Astrocyte of the cerebellum (primary cell): ENCODE results near the gene PISD.
"Not testable (repeated sequence)": the region's sequence is repeated elsewhere in the genome, so short reads cannot be mapped to it uniquely, and the experiment has no call there.

ENCODE experiments used
- DNase-seq: peaks from one replicate; pipeline ENCODE4 v3.0.0-alpha.2; 2011; ENCODE audit warnings: low read depth
- H3K4me3 ChIP-seq: 2 replicates; pipeline ENCODE4 v1.5.1; 2011; ENCODE audit warnings: mild to moderate bottlenecking, low read depth, low read length, moderate library complexity
- CTCF ChIP-seq: IDR thresholded peaks from 2 replicates; pipeline ENCODE4 v1.5.1; 2012; ENCODE audit warnings: low read length, low read depth, moderate library complexity, mild to moderate bottlenecking; ENCODE audit errors: missing control alignments
- in situ Hi-C: cut with HindIII; loops from 2 replicates; pipeline ENCODE4 v1.10.0; 2017; ENCODE audit warnings: low sequenced_read_pairs

The PISD gene

GRCh38 chr22:31602259-31602952 is 59.6 kb downstream of the PISD start:
- no peak for TF ChIP-seq CTCF
- H3K4me3 ChIP-seq: no peak overlapping the region
- in situ Hi-C loops: no loop called here
- DNase-seq: peak; percentile 76

DNA sequence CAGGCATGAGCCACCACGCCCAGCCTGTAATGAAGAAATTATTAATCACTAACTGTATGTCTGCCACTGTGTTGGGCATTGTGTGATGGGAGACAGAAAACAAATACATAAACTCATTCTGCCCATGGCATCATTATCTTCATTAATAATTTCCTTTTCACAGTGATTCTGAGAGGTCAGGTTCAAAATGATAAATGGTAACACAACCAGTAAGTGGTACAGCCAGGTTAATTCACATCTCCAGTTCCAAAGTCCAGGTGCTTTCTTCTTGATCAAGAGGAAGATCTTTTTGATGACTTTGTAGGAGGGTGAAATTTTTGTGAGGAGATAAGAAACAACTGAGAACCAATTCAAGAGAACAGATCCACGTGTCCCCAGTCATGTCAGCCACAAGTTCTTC is 66.7 kb downstream of the PISD start:
- in situ Hi-C loops: no loop called here
- no peak for TF ChIP-seq CTCF
- no peak for DNase-seq
- H3K4me3 ChIP-seq: no peak overlapping the region

DNA sequence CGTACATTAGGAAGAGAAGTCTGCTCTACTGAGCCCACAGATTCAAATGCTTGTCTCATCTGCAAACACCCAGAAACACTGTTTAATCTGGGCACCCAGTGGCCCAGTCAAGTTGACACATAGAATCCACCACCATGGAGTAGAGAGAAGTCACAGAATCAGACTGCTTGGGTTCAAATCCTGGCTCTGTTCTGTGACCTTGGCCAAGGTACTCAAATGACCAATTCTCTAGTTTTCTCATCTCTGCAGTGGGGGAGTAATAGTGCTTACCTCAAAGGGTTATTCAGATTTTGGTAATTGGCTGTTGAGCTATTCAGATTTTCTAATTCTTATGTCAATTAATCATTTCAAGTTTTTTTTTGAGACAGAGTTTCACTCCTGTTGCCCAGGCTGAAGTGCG is 71.9 kb downstream of the PISD start:
- H3K4me3 ChIP-seq, DNase-seq, in situ Hi-C loops: not testable (repeated sequence)

DNA sequence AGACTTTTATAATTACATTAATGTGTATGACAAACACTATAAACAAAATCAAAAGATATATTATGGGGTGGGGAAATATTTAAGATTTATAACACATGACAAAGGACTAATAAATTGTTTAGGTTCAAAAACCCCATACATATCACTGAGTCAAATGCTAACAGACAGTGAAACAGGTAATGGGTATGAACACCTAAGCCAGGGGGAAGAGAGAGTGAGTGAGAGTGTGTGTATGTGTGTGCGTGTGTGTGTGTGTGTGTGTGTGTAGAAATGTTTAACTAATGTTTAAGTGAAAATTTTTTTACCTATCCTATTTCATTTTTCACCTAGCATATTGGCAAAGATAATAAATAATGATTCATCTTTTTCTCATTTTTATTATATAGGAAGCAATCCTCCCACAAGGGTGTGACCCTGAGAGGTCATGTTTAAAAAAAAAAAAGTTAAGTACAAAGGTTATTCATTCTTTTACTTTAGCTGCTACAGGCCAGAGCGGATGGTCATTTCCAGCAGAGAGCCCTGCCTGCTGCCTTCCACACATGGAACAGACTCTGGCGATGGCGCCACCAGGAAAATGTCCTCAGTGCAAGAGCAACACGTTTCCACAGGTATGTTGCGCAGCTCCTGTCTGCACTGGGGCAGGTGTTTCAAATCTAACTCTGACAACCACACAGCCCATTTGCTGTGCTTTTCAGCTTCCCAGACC is 72.9 kb downstream of the PISD start:
- in situ Hi-C loops: no loop called here
- no peak for DNase-seq
- no peak for TF ChIP-seq CTCF
- H3K4me3 ChIP-seq: no peak overlapping the region

GRCh38 chr22:31586137-31586920 is 75.7 kb downstream of the PISD start:
- in situ Hi-C loops: no loop called here

DNA sequence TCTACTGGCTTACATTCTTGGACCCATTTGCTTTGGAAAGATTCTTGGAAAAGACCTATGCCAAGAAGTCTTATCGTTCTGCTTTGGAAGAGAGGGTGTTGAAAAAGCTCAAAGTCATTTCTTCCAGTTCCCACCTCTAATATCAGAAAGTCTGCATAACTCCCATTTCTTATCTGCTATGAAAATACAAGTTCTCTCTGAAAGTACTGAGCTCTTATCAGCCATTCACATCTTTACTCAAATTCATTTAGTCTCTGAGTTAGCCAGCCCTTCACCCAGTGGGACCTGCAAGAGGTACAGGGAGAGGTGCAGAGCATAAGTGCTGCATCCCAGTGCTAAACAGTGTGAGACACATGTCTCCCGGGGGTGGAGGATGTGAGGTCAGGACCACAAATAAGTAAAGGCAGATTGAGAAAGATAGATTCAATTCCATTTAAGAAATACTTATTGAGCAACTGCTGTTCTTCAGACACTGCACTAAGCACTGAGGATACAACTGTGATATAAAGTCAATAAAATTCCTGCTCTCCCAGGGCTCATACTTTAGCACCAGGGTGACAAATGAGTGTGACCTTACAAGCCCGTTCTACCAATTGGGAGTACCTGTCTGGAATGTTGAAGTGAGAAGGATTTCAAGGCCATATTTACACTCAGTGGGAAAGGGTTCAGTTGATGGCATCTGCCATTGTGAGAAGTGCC is 76.7 kb downstream of the PISD start:
- no peak for DNase-seq
- H3K4me3 ChIP-seq: no peak overlapping the region
- in situ Hi-C loops: no loop called here
- no peak for TF ChIP-seq CTCF

More at GRCh38 chr22:31586137-31586920, 75.7 kb downstream of the PISD start:
- no peak for TF ChIP-seq CTCF
- no peak overlapping the region for H3K4me3 ChIP-seq
- no peak for DNase-seq

DNA sequence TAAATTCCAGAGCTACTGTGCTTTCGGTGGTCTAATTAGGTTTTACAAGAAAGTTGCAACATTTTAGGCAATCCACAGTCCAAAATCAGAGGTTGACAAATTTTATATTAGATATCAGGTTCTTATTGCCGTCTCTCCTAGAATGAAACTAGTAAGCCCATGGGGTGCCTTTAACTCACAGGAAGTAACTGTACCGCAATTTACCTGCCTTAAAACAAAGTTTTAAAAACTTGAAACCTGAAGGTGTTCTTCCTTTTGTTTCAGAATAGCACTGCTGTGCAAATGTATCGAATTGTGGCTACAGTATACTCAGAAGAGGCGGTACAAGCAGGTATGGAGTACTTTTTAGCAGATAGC is 77.2 kb downstream of the PISD start:
- TF ChIP-seq CTCF: no peak
- in situ Hi-C loops: no loop called here

More for the DNA sequence above, 77.2 kb downstream of the PISD start:
- no peak for DNase-seq
- H3K4me3 ChIP-seq: no peak overlapping the region
